B cell (primary cell): ENCODE results near the gene ACTBL2. TPM values are rescaled to one million over a fixed set of nuclear protein-coding genes. Genes with fewer than 3 reads are reported as not detected.
A peak's percentile ranks its signal among the peaks of the same experiment; 100 is the strongest.

ENCODE experiments used
- ATAC-seq: fragments of 200-7000 bp; cut with Tn5 transposase; one replicate; pipeline ENCODE4 v1.10.0; 2021; ENCODE audit warnings: low read depth, mild to moderate bottlenecking, moderate number of reproducible peaks, moderate library complexity
- CTCF ChIA-PET: fragments of 350-600 bp; sonication (Branson Sonifier 250); formaldehyde crosslinking; loops from one replicate; lab custom pipeline; 2021; ENCODE audit warnings: antibody characterized with exemption, inconsistent platforms; lab: Charles Lee
- POLR2A ChIA-PET: fragments of 350-600 bp; sonication (Branson Sonifier 250); formaldehyde crosslinking; loops from one replicate; lab custom pipeline; 2021; ENCODE audit warnings: antibody characterized with exemption; lab: Charles Lee
- DNase-seq: peaks from one replicate; pipeline ENCODE4 v3.0.0; 2013
- H2AFZ ChIP-seq: 2 replicates; pipeline ENCODE4 v1.6.1; 2012; ENCODE audit warnings: mild to moderate bottlenecking, low read depth, low read length; ENCODE audit not compliant: insufficient read depth, poor library complexity, severe bottlenecking
- H3K27ac ChIP-seq, 2 donors: 1 replicate in 1 of 2; 2 replicates in 1 of 2; pipeline ENCODE4 v1.5.1; 2012 to 2013; ENCODE audit warnings: low read length in 2 of 2, mild to moderate bottlenecking in 2 of 2, moderate library complexity in 1 of 2
- H3K27me3 ChIP-seq, 4 experiments: fragments of 200-600 bp in 1 of 4; sonication (generic) in 1 of 4; replicated peaks in 1 of 4; 1 replicate in 2 of 4; 2 replicates in 2 of 4; pipeline versions ENCODE4 v1.6.1 to v1.7.0; 2013 to 2016; ENCODE audit warnings: low read length in 3 of 4, mild to moderate bottlenecking in 2 of 4, mixed read lengths in 1 of 4, moderate library complexity in 1 of 4; ENCODE audit not compliant: insufficient read depth in 4 of 4, control insufficient read depth in 3 of 4; ENCODE audit errors: control extremely low read depth in 1 of 4
- H3K36me3 ChIP-seq, 2 experiments: replicated peaks in 1 of 2; 1 replicate in 1 of 2; 2 replicates in 1 of 2; pipeline versions ENCODE4 v1.6.1 to v1.7.1; 2013; ENCODE audit warnings: low read length in 1 of 2; ENCODE audit not compliant: insufficient read depth in 2 of 2, control insufficient read depth in 1 of 2; ENCODE audit errors: control extremely low read depth in 1 of 2, extremely low read depth in 1 of 2
- H3K4me1 ChIP-seq, 2 donors: fragments of 200-600 bp in 1 of 2; sonication (generic) in 1 of 2; 1 replicate in 1 of 2; 2 replicates in 1 of 2; pipeline versions ENCODE4 v1.5.1 to v1.6.1; 2013 to 2017; ENCODE audit warnings: low read length in 2 of 2; ENCODE audit not compliant: control insufficient read depth in 2 of 2, insufficient read depth in 2 of 2
- H3K4me2 ChIP-seq: replicated peaks from 2 replicates; pipeline ENCODE3; 2012; ENCODE audit warnings: mild to moderate bottlenecking, low read depth, low read length; ENCODE audit not compliant: poor library complexity, severe bottlenecking
- H3K4me3 ChIP-seq, 5 experiments: fragments of 200-600 bp in 1 of 5; sonication (generic) in 1 of 5; 1 replicate in 3 of 5; 2 replicates in 2 of 5; pipeline versions ENCODE4 v1.5.1 to v1.7.0; 2011 to 2016; ENCODE audit warnings: low read length in 4 of 5, mild to moderate bottlenecking in 4 of 5, low read depth in 2 of 5, control low read depth in 1 of 5, moderate library complexity in 1 of 5; ENCODE audit not compliant: insufficient read depth in 1 of 5; ENCODE audit errors: control extremely low read depth in 1 of 5, extremely low read depth in 1 of 5
- H3K79me2 ChIP-seq: fragments of 200-600 bp; sonication (generic); one replicate; pipeline ENCODE4 v1.6.0; 2016; ENCODE audit warnings: low read length; ENCODE audit not compliant: control insufficient read depth, insufficient read depth
- H3K9ac ChIP-seq: fragments of 200-600 bp; sonication (generic); 2 replicates; pipeline ENCODE4 v1.6.1; 2017; ENCODE audit warnings: mild to moderate bottlenecking, low read length, moderate library complexity
- H3K9me3 ChIP-seq, 3 donors: one replicate each; pipeline versions ENCODE4 v1.6.1 to v1.7.1; 2013; ENCODE audit warnings: low read length in 2 of 3; ENCODE audit not compliant: control insufficient read depth in 2 of 3, insufficient read depth in 1 of 3; ENCODE audit errors: control extremely low read depth in 1 of 3
- H4K20me1 ChIP-seq: 2 replicates; pipeline ENCODE4 v1.6.0; 2012; ENCODE audit warnings: mild to moderate bottlenecking, low read length; ENCODE audit not compliant: insufficient read depth, control insufficient read depth, poor library complexity, severe bottlenecking
- H3K27ac Mint-ChIP-seq: one replicate; pipeline ENCODE4 v1.8.0; 2021; ENCODE audit warnings: mixed read lengths
- H3K27me3 Mint-ChIP-seq: one replicate; pipeline ENCODE4 v1.8.0; 2021; ENCODE audit warnings: mixed read lengths
- H3K4me1 Mint-ChIP-seq: one replicate; pipeline ENCODE4 v1.8.0; 2021; ENCODE audit warnings: mixed read lengths
- H3K4me3 Mint-ChIP-seq: one replicate; pipeline ENCODE4 v1.8.0; 2021; ENCODE audit warnings: mixed read lengths
- H3K9me3 Mint-ChIP-seq: one replicate; pipeline ENCODE4 v1.8.0; 2022; ENCODE audit warnings: mixed read lengths; ENCODE audit not compliant: insufficient read depth
- EZH2 ChIP-seq: IDR thresholded peaks from 2 replicates; pipeline ENCODE4 v1.6.1; 2012; ENCODE audit warnings: borderline replicate concordance, low read depth, mild to moderate bottlenecking, moderate library complexity, low read length; ENCODE audit not compliant: insufficient read depth, poor library complexity, severe bottlenecking
- WGBS: methylation state at CpG from one replicate; pipeline ENCODE4 v1.1.5; 2013; ENCODE audit warnings: missing lambda C conversion rate; ENCODE audit not compliant: insufficient coverage; 5-methylcytosine and 5-hydroxymethylcytosine counted together
- intact Hi-C: fragments of 100-400 bp; cut with micrococcal nuclease; formaldehyde crosslinking; loops from one replicate; pipeline ENCODE4 v1.10.0; 2022
- polyA plus RNA-seq: library from polyadenylated mRNA; depleted of rRNA; stranded (reverse); fragments of >200 nt; gene quantifications from 2 replicates; pipeline ENCODE4 v1.2.3, GENCODE V29; 2012
- total RNA-seq, 2 donors: library from RNA; stranded (reverse); fragments of 120-200 nt in 1 of 2; gene quantifications; 1 replicate in 1 of 2; 2 replicates in 1 of 2; pipeline versions ENCODE4 v1.2.3 to v1.2.4, GENCODE V29; 2013 to 2022
- TF ChIP-seq, protein P1 (sequence below): fragments of 200-600 bp; IDR thresholded peaks from one replicate; pipeline ENCODE4 v1.8.0; 2022; ENCODE audit warnings: antibody characterized with exemption, mild to moderate bottlenecking

ACTBL2 gene
- total and polyA plus RNA-seq, 2 donors (not counting 1 experiment from before 2014, with no cell fraction given) = not detected

DNA sequence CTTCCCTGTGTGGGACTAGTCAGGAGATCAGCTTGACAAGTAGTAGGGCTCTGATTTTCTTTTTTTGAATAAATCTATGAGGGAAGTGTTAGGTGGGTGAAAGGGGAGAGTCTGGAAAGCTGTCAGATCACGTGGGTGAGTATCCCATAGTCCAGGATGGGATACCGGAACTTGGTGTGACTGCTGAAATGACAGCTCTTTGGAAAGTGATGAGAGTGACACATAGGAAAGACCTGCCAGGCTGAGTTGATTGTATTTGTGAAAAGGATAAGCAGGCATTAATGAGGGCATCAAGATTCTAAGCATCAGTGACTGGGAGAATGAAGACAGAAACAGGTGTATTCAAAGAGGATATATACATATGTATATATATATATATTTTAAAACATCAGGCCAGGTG, 35.6 kb downstream of the ACTBL2 start:
- no peak for DNase-seq
- Histone ChIP-seq H3K79me2 (no peaks in the 10 kb centered on the region), H4K20me1 (no peaks in the 10 kb centered on the region), H2AFZ (no peak overlapping the region), H3K4me1 (peaks cover 4 to 10% of the 10 kb centered on the region in 2 donors), H3K4me2 (no peak overlapping the region), H3K36me3 (no peaks in the 10 kb centered on the region), H3K9me3 (no peaks in the 10 kb centered on the region), H3K27me3 (peaks cover 0 to 3% (median 0%) of the 10 kb centered on the region in 4 experiments), H3K27ac (no peak overlapping the region), H3K4me3 (no peak overlapping the region), H3K9ac (no peak overlapping the region)
- H3K9me3 Mint-ChIP-seq = no peaks in the 10 kb centered on the region
- H3K27ac Mint-ChIP-seq = no peak overlapping the region
- H3K4me1 Mint-ChIP-seq = peaks cover 8% of the 10 kb centered on the region
- ATAC-seq = no peak
- H3K4me3 Mint-ChIP-seq = no peak overlapping the region
- intact Hi-C loops = no loop called here
- WGBS = 83% methylated on average over 2 of the region's 2 CpGs
- TF ChIP-seq, protein P1, sequence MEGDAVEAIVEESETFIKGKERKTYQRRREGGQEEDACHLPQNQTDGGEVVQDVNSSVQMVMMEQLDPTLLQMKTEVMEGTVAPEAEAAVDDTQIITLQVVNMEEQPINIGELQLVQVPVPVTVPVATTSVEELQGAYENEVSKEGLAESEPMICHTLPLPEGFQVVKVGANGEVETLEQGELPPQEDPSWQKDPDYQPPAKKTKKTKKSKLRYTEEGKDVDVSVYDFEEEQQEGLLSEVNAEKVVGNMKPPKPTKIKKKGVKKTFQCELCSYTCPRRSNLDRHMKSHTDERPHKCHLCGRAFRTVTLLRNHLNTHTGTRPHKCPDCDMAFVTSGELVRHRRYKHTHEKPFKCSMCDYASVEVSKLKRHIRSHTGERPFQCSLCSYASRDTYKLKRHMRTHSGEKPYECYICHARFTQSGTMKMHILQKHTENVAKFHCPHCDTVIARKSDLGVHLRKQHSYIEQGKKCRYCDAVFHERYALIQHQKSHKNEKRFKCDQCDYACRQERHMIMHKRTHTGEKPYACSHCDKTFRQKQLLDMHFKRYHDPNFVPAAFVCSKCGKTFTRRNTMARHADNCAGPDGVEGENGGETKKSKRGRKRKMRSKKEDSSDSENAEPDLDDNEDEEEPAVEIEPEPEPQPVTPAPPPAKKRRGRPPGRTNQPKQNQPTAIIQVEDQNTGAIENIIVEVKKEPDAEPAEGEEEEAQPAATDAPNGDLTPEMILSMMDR = no peak
- TF ChIP-seq EZH2 = no peak
- peaks cover 13% of the 10 kb centered on the region for H3K27me3 Mint-ChIP-seq
- CTCF ChIA-PET = no interaction called here
- POLR2A ChIA-PET = no interaction called here

DNA sequence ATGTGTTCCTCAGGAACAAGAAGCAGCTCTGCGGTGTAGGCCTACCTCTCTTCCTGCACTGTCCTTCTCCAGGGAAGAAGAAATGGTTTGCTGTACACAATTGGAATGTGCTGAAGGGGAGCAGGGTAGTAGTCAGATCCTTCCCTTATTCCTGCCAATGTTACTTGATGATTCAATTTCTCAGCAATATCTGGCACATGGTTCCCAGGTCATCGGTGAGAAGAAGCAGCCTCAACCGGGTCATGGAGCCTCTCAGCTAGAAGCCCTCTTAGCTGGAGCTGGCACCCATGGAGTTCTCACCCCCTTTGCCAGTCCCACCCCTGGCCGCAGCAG, 36.9 kb downstream of the ACTBL2 start:
- CTCF ChIA-PET = no interaction called here
- no peaks in the 10 kb centered on the region for H3K27me3 ChIP-seq
- no peaks in the 10 kb centered on the region for H4K20me1 ChIP-seq
- intact Hi-C loops = no loop called here
- DNase-seq (no peak), ATAC-seq (no peak)
- H3K4me2 ChIP-seq = no peak overlapping the region
- 90% methylated on average over 2 of the region's 4 CpGs for WGBS
- H3K4me1 ChIP-seq = peaks cover 4 to 22% of the 10 kb centered on the region in 2 donors
- no peaks in the 10 kb centered on the region for H3K36me3 ChIP-seq
- POLR2A ChIA-PET = no interaction called here
- no peak overlapping the region for H3K9ac ChIP-seq
- H2AFZ ChIP-seq = peak overlapping the region; percentile 19
- H3K79me2 ChIP-seq = no peaks in the 10 kb centered on the region
- H3K27me3 Mint-ChIP-seq = peaks cover 17% of the 10 kb centered on the region
- no peaks in the 10 kb centered on the region for H3K9me3 ChIP-seq
- no peaks in the 10 kb centered on the region for H3K9me3 Mint-ChIP-seq
- no peak overlapping the region for H3K4me3 Mint-ChIP-seq
- peaks cover 11% of the 10 kb centered on the region for H3K4me1 Mint-ChIP-seq
- TF ChIP-seq EZH2 = no peak
- TF ChIP-seq, protein P1 = no peak
- H3K4me3 ChIP-seq = no peak overlapping the region
- H3K27ac Mint-ChIP-seq = no peak overlapping the region
- H3K27ac ChIP-seq = no peak overlapping the region
